Left ventricle myocardium inferior (tissue), 1 donor: ENCODE measurements around the gene KCNK13. TPM values are rescaled to one million over a fixed set of nuclear protein-coding genes. Genes with fewer than 3 reads are reported as not detected.
"Not testable (repeated sequence)": the region's sequence is repeated elsewhere in the genome, so short reads cannot be mapped to it uniquely, and the experiment has no call there.

ENCODE experiments used
- DNase-seq: peaks from one replicate; pipeline ENCODE4 v3.0.0-alpha.2; 2020
- H3K27ac ChIP-seq: fragments of 200-600 bp; replicated peaks from 2 replicates; pipeline ENCODE4 v1.8.0; 2021
- H3K27me3 ChIP-seq: fragments of 200-600 bp; 2 replicates; pipeline ENCODE4 v1.8.0; 2021; ENCODE audit warnings: low read depth
- H3K36me3 ChIP-seq: fragments of 200-600 bp; 2 replicates; pipeline ENCODE4 v1.8.0; 2021
- H3K4me1 ChIP-seq: fragments of 200-600 bp; 2 replicates; pipeline ENCODE4 v1.8.0; 2021
- H3K4me3 ChIP-seq: fragments of 200-600 bp; 2 replicates; pipeline ENCODE4 v1.8.0; 2021; ENCODE audit warnings: mild to moderate bottlenecking, moderate library complexity
- H3K9me3 ChIP-seq: fragments of 200-600 bp; replicated peaks from 2 replicates; pipeline ENCODE4 v1.8.0; 2021
- CTCF ChIP-seq: fragments of 200-600 bp; IDR thresholded peaks from 2 replicates; pipeline ENCODE4 v1.8.0; 2021; ENCODE audit warnings: antibody characterized with exemption, mild to moderate bottlenecking, borderline replicate concordance
- intact Hi-C: fragments of 100-400 bp; cut with micrococcal nuclease; formaldehyde crosslinking; loops from one replicate; pipeline ENCODE4 v1.11.0; 2022
- total RNA-seq: library from RNA; stranded (reverse); fragmentation: NEBNext Ultra II Directional; extraction: Animal tissue kit (Norgen Biotek cat#: 25700); gene quantifications from one replicate; pipeline ENCODE4 v1.2.1, GENCODE V29; 2021
- donor health status: DM: no; HTN: yes; CAD: no; lungs with severe emphysema.

Gene KCNK13
- total RNA-seq, 1 donor from 2014 or later, result 1.9 TPM

GRCh38 chr14:90193925-90194324 lies 132.1 kb downstream of the KCNK13 start:
- H3K27me3 ChIP-seq, result peaks cover 35% of the 10 kb centered on the region
- no peaks in the 10 kb centered on the region for H3K4me1 ChIP-seq
- intact Hi-C loops, result no loop called here
- no peak overlapping the region for H3K4me3 ChIP-seq
- H3K9me3 ChIP-seq, result no peaks in the 10 kb centered on the region
- DNase-seq, result no peak
- peak; percentile 44 for TF ChIP-seq CTCF
- no peaks in the 10 kb centered on the region for H3K36me3 ChIP-seq
- no peak overlapping the region for H3K27ac ChIP-seq

GRCh38 chr14:90194706-90195105 lies 132.9 kb downstream of the KCNK13 start:
- intact Hi-C loops, result no loop called here
- no peaks in the 10 kb centered on the region for H3K36me3 ChIP-seq
- H3K27ac ChIP-seq, result no peak overlapping the region
- no peak overlapping the region for H3K4me3 ChIP-seq
- no peaks in the 10 kb centered on the region for H3K4me1 ChIP-seq
- H3K27me3 ChIP-seq, result peaks cover 36% of the 10 kb centered on the region
- DNase-seq, result no peak
- no peaks in the 10 kb centered on the region for H3K9me3 ChIP-seq
- TF ChIP-seq CTCF, result no peak

- no peaks in the 10 kb centered on the region for H3K4me1 ChIP-seq
- no peak for DNase-seq
- intact Hi-C loops, result no loop called here
- H3K4me3 ChIP-seq, result no peak overlapping the region
- TF ChIP-seq CTCF, result no peak
- H3K9me3 ChIP-seq, result peaks cover 9% of the 10 kb centered on the region
- H3K27me3 ChIP-seq, result peaks cover 36% of the 10 kb centered on the region
- H3K27ac ChIP-seq, result no peak overlapping the region
- no peaks in the 10 kb centered on the region for H3K36me3 ChIP-seq
These were observed 136.8 kb downstream of the KCNK13 start for GRCh38 chr14:90198541-90199060.

GRCh38 chr14:90200546-90200945 lies 138.8 kb downstream of the KCNK13 start:
- H3K9me3 ChIP-seq, result peaks cover 12% of the 10 kb centered on the region
- H3K36me3 ChIP-seq, intact Hi-C loops, H3K4me3 ChIP-seq, DNase-seq, H3K27ac ChIP-seq, H3K4me1 ChIP-seq: not testable (repeated sequence)
- H3K27me3 ChIP-seq, result peaks cover 27% of the 10 kb centered on the region

- Histone ChIP-seq H3K4me3 (no peak overlapping the region), H3K4me1 (no peaks in the 10 kb centered on the region), H3K27ac (no peak overlapping the region), H3K36me3 (no peaks in the 10 kb centered on the region), H3K27me3 (peaks cover 23% of the 10 kb centered on the region), H3K9me3 (peaks cover 12% of the 10 kb centered on the region)
- intact Hi-C loops, result no loop called here
- DNase-seq, result no peak
- TF ChIP-seq CTCF, result no peak
These were observed 139.6 kb downstream of the KCNK13 start for GRCh38 chr14:90201344-90201743.

GRCh38 chr14:90204516-90204915 lies 142.7 kb downstream of the KCNK13 start:
- DNase-seq, result no peak
- Histone ChIP-seq H3K4me1 (no peaks in the 10 kb centered on the region), H3K27ac (no peak overlapping the region), H3K36me3 (no peaks in the 10 kb centered on the region), H3K4me3 (no peak overlapping the region), H3K27me3 (no peaks in the 10 kb centered on the region), H3K9me3 (peaks cover 12% of the 10 kb centered on the region)
- intact Hi-C loops, result no loop called here
- no peak for TF ChIP-seq CTCF
